Large intestine (tissue), 12 donors: Measurements from ENCODE around the gene OR2T1. TPM values are rescaled to one million over a fixed set of nuclear protein-coding genes. Genes with fewer than 3 reads are reported as not detected.

Experiments used
- DNase-seq, 2 donors: peaks; one replicate each; pipeline versions ENCODE4 v3.0.0 to v3.0.0-alpha.2; 2013
- H3K27ac ChIP-seq: one replicate; pipeline ENCODE4 v1.5.1; 2013; ENCODE audit warnings: low read length
- H3K27me3 ChIP-seq: 2 replicates; pipeline ENCODE4 v1.6.1; 2013; ENCODE audit warnings: low read length; ENCODE audit not compliant: control insufficient read depth, insufficient read depth
- H3K36me3 ChIP-seq: 2 replicates; pipeline ENCODE4 v1.6.1; 2013; ENCODE audit warnings: low read length; ENCODE audit not compliant: control insufficient read depth, insufficient read depth
- H3K4me1 ChIP-seq: one replicate; pipeline ENCODE4 v1.6.1; 2013; ENCODE audit warnings: low read length; ENCODE audit not compliant: control insufficient read depth, insufficient read depth
- H3K4me3 ChIP-seq: one replicate; pipeline ENCODE4 v1.5.1; 2013; ENCODE audit warnings: low read length
- H3K9me3 ChIP-seq: one replicate; pipeline ENCODE4 v1.6.1; 2013; ENCODE audit warnings: mild to moderate bottlenecking, low read depth, low read length, moderate library complexity; ENCODE audit not compliant: control insufficient read depth
- WGBS: methylation state at CpG from one replicate; pipeline ENCODE4 v1.1.5; 2013; ENCODE audit warnings: low lambda C conversion rate; ENCODE audit not compliant: insufficient coverage; 5-methylcytosine and 5-hydroxymethylcytosine counted together
- long read RNA-seq, 11 donors: transcript quantifications; one replicate each; lab custom pipeline, GENCODE V29; 2026
- polyA plus RNA-seq: library from polyadenylated mRNA; unstranded; fragments of 120-200 nt; gene quantifications from one replicate; pipeline ENCODE4 v1.2.1, GENCODE V29; 2013

Gene OR2T1, protein sequence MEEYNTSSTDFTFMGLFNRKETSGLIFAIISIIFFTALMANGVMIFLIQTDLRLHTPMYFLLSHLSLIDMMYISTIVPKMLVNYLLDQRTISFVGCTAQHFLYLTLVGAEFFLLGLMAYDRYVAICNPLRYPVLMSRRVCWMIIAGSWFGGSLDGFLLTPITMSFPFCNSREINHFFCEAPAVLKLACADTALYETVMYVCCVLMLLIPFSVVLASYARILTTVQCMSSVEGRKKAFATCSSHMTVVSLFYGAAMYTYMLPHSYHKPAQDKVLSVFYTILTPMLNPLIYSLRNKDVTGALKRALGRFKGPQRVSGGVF
- not detected for polyA plus RNA-seq
- long read RNA-seq, donor 1 = 0 reads
- long read RNA-seq, donor 2 = 0 reads
- long read RNA-seq, donor 3 = 0 reads
- long read RNA-seq, donor 4 = 0 reads
- long read RNA-seq, donor 5 = 0 reads
- long read RNA-seq, donor 6 = 0 reads
- long read RNA-seq, donor 7 = 0 reads
- long read RNA-seq, donor 8 = 0 reads
- long read RNA-seq, donor 9 = 0 reads
- long read RNA-seq, donor 10 = 0 reads
- long read RNA-seq, donor 11 = 0 reads

DNA sequence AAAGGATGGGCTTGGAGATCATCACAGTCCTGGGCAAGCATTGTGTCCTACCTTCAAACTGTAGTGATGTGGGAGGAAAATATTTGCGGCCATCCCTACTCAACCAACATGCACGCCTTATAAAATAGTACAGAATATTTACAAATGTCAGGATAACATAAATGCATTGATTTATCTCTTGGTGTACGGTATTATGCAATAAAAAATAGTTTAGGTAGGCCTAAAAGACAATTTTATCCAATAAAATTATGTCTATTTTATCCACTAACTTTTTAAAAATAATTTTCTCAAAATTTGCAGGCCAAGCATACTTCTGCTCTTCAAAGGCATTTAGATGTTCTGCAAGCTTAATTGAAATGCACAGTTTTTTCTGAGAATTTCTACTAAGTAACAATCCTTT lies at the start of gene OR2T1:
Gene OR2T1, plus strand, starts transcription at position 301 of the 400 bp plus-strand sequence. CDS start 3,100 bp downstream, outside the sequence.
- DNase-seq = no peak

DNA sequence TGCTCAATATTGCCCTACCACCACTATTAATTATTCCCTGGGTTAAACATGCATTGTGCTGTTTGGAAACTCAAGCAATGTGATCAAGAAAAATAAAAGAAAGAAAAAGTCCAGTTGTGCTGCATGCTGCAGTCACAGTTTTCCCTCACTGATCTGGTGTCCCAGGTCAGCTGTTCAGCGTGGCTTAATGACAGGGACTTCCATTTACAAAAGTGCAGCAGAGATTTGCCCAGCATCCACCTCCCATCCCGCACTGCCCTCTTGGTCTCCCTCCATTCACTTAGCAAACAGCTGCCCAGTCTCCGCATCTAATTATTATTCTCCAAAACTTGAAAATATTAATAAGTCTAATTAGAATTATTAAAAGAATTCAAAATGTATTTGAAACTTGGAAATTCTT lies 43.4 kb upstream of the OR2T1 start:
- Histone ChIP-seq H3K36me3 (no peaks in the 10 kb centered on the region), H3K27ac (no peak overlapping the region), H3K4me1 (no peaks in the 10 kb centered on the region), H3K27me3 (no peaks in the 10 kb centered on the region), H3K9me3 (no peaks in the 10 kb centered on the region), H3K4me3 (no peak overlapping the region)
- no CpG with 5 or more reads among the region's 3 CpGs for WGBS
- no peak for DNase-seq

More for the DNA sequence above, at the start of gene OR2T1:
- no peaks in the 10 kb centered on the region for H3K36me3 ChIP-seq
- no peak within 1 kb of the TSS for H3K27ac ChIP-seq
- no peaks in the 10 kb centered on the region for H3K4me1 ChIP-seq
- no peaks in the 10 kb centered on the region for H3K27me3 ChIP-seq
- WGBS = 57% methylated on average over 1 of the region's 3 CpGs
- H3K9me3 ChIP-seq = no peaks in the 10 kb centered on the region
- no peak within 1 kb of the TSS for H3K4me3 ChIP-seq

DNA sequence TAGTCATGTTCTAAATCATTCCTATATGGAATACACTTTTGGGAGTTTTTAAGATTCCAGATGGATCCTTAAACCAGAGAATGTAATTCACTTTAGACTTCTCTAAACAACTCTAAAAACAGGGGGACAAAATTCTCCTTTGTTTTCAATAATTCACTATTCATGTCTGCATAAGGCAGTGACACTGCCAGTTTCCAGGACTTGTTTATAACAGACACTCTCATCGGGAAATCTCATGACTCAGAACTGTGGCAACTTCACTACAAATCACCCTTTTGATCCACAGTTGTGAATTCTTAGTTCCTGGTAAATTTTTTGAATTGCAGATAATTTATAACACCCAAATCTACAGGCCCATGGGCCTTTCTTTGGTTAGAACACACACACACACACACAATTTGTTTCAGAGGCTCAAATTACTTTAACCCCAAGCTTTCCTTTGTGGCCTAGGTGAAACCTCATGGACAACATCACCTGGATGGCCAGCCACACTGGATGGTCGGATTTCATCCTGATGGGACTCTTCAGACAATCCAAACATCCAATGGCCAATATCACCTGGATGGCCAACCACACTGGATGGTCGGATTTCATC lies 41.6 kb upstream of the OR2T1 start, which contains the start of gene OR2T4:
Gene OR2T4, plus strand, starts transcription at position 545 of the 595 bp plus-strand sequence. Its CDS starts 0 bp downstream, at position 545.
- no peak for DNase-seq
- Histone ChIP-seq H3K4me1 (no peaks in the 10 kb centered on the region), H3K36me3 (no peaks in the 10 kb centered on the region), H3K4me3 (no peak within 1 kb of the TSS), H3K27me3 (no peaks in the 10 kb centered on the region), H3K27ac (no peak within 1 kb of the TSS), H3K9me3 (no peaks in the 10 kb centered on the region)
- 0% methylated on average over 1 of the region's 3 CpGs for WGBS

DNA sequence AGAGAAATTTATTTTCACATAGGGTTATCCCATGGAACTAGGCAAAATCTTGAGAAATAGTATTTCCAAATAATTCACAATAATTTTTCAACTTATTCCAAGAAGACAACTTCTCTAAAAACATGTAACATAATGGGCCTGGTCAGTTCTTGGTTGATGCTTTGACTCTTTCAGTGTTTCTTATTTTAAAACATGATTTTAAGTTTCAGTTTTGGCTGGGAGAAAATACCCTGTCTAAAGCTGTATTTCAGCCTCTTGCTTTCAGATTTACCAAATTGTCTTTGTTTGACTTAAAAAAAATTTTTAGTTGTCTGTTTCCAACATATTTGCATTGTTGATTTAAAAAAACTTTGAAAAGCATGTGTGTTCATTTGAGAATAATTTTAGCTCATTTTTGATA lies 36.2 kb upstream of the OR2T1 start:
- Histone ChIP-seq H3K4me3 (no peak overlapping the region), H3K36me3 (no peaks in the 10 kb centered on the region), H3K27me3 (no peaks in the 10 kb centered on the region), H3K9me3 (no peaks in the 10 kb centered on the region), H3K4me1 (no peaks in the 10 kb centered on the region), H3K27ac (no peak overlapping the region)
- DNase-seq = no peak

DNA sequence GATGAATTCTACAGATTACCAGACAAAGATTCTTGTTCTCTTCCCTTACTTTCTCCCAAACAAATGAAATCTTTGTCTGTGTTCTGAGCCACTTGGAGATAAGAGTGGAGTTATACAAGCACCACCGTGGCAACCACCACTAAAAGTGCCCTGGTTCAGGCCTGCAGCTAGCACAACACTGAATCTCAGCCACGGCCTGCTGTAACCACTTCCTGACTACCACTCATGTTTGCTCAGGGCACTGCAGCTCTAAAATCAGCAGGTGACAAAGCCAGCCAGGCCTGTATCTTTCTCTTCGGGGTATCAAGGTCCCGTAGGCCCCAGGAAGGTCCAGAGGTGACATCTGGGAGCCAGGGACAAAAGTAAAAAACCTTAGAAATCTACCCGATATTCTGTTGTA lies 30.5 kb upstream of the OR2T1 start:
- Histone ChIP-seq H3K36me3 (no peaks in the 10 kb centered on the region), H3K4me1 (no peaks in the 10 kb centered on the region), H3K27me3 (no peaks in the 10 kb centered on the region), H3K9me3 (no peaks in the 10 kb centered on the region), H3K4me3 (no peak overlapping the region), H3K27ac (no peak overlapping the region)
- DNase-seq = no peak
- WGBS = 60% methylated on average over 1 of the region's 5 CpGs

DNA sequence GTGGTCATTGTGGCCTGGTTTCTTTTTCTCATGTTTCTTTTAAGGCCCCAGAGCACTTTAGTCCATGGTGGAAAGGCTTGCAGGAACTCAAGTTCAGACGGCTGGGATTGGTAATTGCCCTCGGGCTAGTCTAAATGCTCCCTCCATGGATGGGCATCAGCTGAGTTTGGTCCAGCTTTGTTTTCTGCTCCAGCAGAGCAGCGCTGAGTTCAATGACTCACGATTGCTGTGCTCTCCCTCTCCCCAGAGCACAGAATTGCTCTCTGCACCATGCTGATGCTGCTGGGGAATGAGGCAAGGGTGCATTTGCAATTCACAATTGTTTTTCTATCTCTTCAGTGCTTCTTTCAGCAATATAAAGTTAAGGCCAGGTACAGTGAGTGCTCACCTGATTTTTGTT lies 29.1 kb upstream of the OR2T1 start:
- Histone ChIP-seq H3K9me3 (no peaks in the 10 kb centered on the region), H3K27me3 (no peaks in the 10 kb centered on the region), H3K4me3 (no peak overlapping the region), H3K4me1 (no peaks in the 10 kb centered on the region), H3K27ac (no peak overlapping the region), H3K36me3 (no peaks in the 10 kb centered on the region)
- WGBS = no CpG with 5 or more reads among the region's 4 CpGs
- no peak for DNase-seq

DNA sequence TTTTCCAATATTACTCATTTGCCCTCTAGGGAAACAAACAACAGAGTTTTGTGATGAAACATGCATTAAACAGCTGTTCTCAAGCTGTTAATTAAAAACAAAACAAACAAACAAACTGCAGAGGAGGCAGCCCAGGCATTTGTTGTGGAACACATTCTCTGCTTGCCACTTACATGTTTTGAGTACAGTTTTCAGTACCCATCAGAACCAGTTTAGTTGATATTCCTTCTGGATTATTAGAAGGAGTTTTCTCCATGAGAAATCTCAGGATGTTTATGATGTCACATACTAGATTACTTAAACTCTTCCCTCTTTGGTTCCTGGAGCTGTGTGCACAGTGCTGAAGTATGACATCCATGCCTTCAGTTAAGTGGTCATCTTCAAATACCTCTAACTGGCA lies 27.4 kb upstream of the OR2T1 start, which contains the start of gene OR2T6:
Gene OR2T6, plus strand, starts transcription at position 301 of the 400 bp plus-strand sequence. CDS start 11,863 bp downstream, outside the sequence.
- Histone ChIP-seq H3K27me3 (no peaks in the 10 kb centered on the region), H3K4me3 (no peak within 1 kb of the TSS), H3K4me1 (no peaks in the 10 kb centered on the region), H3K27ac (no peak within 1 kb of the TSS), H3K36me3 (no peaks in the 10 kb centered on the region), H3K9me3 (no peaks in the 10 kb centered on the region)
- no peak for DNase-seq

DNA sequence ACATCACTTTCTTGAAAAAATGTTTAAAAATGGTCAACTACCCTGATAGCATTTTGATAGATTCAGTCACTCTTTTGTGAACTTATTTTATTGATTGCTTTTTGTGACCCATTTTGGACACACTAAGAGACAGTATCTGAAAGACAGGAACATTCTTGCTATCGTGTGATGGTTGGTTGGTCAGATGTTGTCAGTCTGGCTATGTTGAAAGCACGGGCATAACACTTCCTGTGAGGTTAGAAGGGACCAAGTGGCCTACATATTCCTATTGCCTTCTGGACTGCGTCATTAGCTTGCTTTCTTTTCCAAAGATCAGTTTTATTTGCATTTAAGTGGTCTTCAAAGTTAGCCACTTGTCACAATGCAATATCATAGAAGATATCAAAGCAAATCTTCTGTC lies 25.9 kb upstream of the OR2T1 start:
- no peaks in the 10 kb centered on the region for H3K4me1 ChIP-seq
- H3K36me3 ChIP-seq = no peaks in the 10 kb centered on the region
- no peaks in the 10 kb centered on the region for H3K9me3 ChIP-seq
- no CpG with 5 or more reads among the region's 3 CpGs for WGBS
- no peak overlapping the region for H3K27ac ChIP-seq
- H3K4me3 ChIP-seq = no peak overlapping the region
- no peaks in the 10 kb centered on the region for H3K27me3 ChIP-seq
- DNase-seq = no peak

DNA sequence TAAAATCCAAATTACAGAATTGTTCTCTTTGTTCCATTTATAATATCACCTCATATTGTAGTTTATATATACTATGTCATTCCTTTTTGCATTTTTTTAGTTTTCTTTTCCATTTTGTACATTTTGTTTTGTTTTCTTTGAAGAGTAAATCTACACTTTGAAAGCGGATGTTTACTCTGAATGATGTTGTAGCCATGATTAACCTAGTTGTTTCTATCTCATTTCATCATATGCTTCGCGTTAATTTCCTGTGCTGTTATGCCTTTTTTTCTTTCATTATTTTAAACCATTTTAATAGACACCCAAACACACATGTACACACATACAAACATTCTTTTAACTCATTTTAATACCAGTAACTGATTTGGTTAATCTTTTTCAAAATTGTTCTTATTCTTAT lies 22.0 kb upstream of the OR2T1 start:
- WGBS = 100% methylated on average over 3 of the region's 3 CpGs
- Histone ChIP-seq H3K36me3 (no peaks in the 10 kb centered on the region), H3K4me3 (no peak overlapping the region), H3K27ac (no peak overlapping the region), H3K27me3 (no peaks in the 10 kb centered on the region), H3K4me1 (no peaks in the 10 kb centered on the region), H3K9me3 (no peaks in the 10 kb centered on the region)
- no peak for DNase-seq

DNA sequence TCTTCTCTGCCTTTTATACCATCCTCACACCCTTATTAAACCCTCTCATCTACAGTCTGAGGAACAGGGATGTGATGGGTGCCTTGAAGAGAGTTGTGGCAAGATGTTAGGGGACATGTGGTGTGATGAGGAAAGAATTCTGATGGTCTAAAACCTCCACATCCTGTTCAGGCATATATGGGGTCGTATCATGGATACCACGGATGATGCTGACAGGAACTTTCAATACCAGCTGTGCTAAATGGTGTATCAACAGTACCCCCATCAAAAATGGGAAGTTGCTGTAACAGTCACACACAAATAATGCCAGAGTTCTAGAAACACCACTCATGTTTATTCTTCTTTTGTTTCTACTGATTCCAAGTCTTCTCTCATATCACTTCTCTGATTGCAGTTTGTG lies 14.4 kb upstream of the OR2T1 start:
- 100% methylated on average over 1 of the region's 2 CpGs for WGBS
- Histone ChIP-seq H3K27ac (no peak overlapping the region), H3K36me3 (no peaks in the 10 kb centered on the region), H3K4me3 (no peak overlapping the region), H3K27me3 (no peaks in the 10 kb centered on the region), H3K4me1 (no peaks in the 10 kb centered on the region), H3K9me3 (peaks cover 3% of the 10 kb centered on the region)
- DNase-seq = no peak
